Measurements from ENCODE around the gene NAPA. TPM values are rescaled to one million over a fixed set of nuclear protein-coding genes. Genes with fewer than 3 reads are reported as not detected.

Gene NAPA
- total RNA-seq, 1 experiment from 2014 or later: 95.9 TPM

GRCh38 chr19:47510516-47511127 lies 4.2 kb downstream of the NAPA start:
- no peaks in the 10 kb centered on the region for H3F3A ChIP-seq (ENCODE audit: low read length, unreplicated experiment)
- TF ChIP-seq EZH2phosphoT487 (IDR thresholded peaks at IDR 0.05; ENCODE audit: borderline replicate concordance, low read length) (no peak), EZH2 (IDR thresholded peaks at IDR 0.05; ENCODE audit: low read length, unreplicated experiment) (no peak), CTCF (conservative IDR thresholded peaks at IDR 0.05; ENCODE audit: low read depth, low read length) (no peak)
- H3K27me3 ChIP-seq (ENCODE audit: low read length): no peaks in the 10 kb centered on the region
- H3K4me3 ChIP-seq (ENCODE audit: low read length): no peak overlapping the region
- H3K36me3 ChIP-seq (ENCODE audit: low read depth, low read length): no peaks in the 10 kb centered on the region
- H2AFZ ChIP-seq (ENCODE audit: low read length): no peak overlapping the region
- H3K79me2 ChIP-seq (ENCODE audit: low read length): peaks cover 78% of the 10 kb centered on the region
- no peak overlapping the region for H3K9ac ChIP-seq (ENCODE audit: low read length)
- H3K4me2 ChIP-seq (ENCODE audit: low read length): no peak overlapping the region
- ATAC-seq (no peak), DNase-seq (no peak)
- intact Hi-C loops (cut with micrococcal nuclease): loop anchor here (10.0 kb wide), 2 partner anchors 76 to 184 kb away; no protein-coding TSS in a partner anchor
- peaks cover 29% of the 10 kb centered on the region for H3K4me1 ChIP-seq (ENCODE audit: insufficient read depth, low read length)
- no peaks in the 10 kb centered on the region for H3K9me2 ChIP-seq (replicated peaks; ENCODE audit: low read length)
- no peaks in the 10 kb centered on the region for H3K9me3 ChIP-seq (ENCODE audit: low read length)
- CTCF ChIA-PET: interaction anchor here (1.3 kb wide), 1 partner anchor 74 kb away, joined by 4 read pairs; no protein-coding TSS in a partner anchor
- POLR2A ChIA-PET (ENCODE audit: unreplicated experiment): no interaction called here
- peaks cover 19% of the 10 kb centered on the region; the same call in 1 of the 2 replicates for H4K20me1 ChIP-seq (ENCODE audit: low read length)
- no TSS peak for BruUV-seq (replicated peaks)
- H3K27ac ChIP-seq (ENCODE audit: low read length): no peak overlapping the region

GRCh38 chr19:47509973-47510372 lies 4.9 kb downstream of the NAPA start:
- no peaks in the 10 kb centered on the region for H3K9me3 ChIP-seq (ENCODE audit: low read length)
- ATAC-seq (peak; percentile 52), DNase-seq (peak; percentile 2)
- H3K9me2 ChIP-seq (replicated peaks; ENCODE audit: low read length): no peaks in the 10 kb centered on the region
- H3K4me2 ChIP-seq (ENCODE audit: low read length): no peak overlapping the region
- H4K20me1 ChIP-seq (ENCODE audit: low read length): peaks cover 19% of the 10 kb centered on the region; the same call in 1 of the 2 replicates
- no peak overlapping the region for H3K27ac ChIP-seq (ENCODE audit: low read length)
- no peaks in the 10 kb centered on the region for H3K27me3 ChIP-seq (ENCODE audit: low read length)
- H3K4me1 ChIP-seq (ENCODE audit: insufficient read depth, low read length): peaks cover 29% of the 10 kb centered on the region
- no peak for TF ChIP-seq EZH2phosphoT487 (IDR thresholded peaks at IDR 0.05; ENCODE audit: borderline replicate concordance, low read length)
- no peak for TF ChIP-seq CTCF (conservative IDR thresholded peaks at IDR 0.05; ENCODE audit: low read depth, low read length)
- TF ChIP-seq EZH2 (IDR thresholded peaks at IDR 0.05; ENCODE audit: low read length, unreplicated experiment): no peak
- intact Hi-C loops (cut with micrococcal nuclease): loop anchor here (10.0 kb wide), 2 partner anchors 75 to 185 kb away; no protein-coding TSS in a partner anchor
- H2AFZ ChIP-seq (ENCODE audit: low read length): no peak overlapping the region
- no peaks in the 10 kb centered on the region for H3K36me3 ChIP-seq (ENCODE audit: low read depth, low read length)
- BruUV-seq (replicated peaks): no TSS peak
- ChIA-PET POLR2A (ENCODE audit: unreplicated experiment) (no interaction called here), CTCF (interaction anchor here (1.3 kb wide), 1 partner anchor 73 kb away, joined by 4 read pairs; no protein-coding TSS in a partner anchor)
- H3K79me2 ChIP-seq (ENCODE audit: low read length): peaks cover 78% of the 10 kb centered on the region
- H3F3A ChIP-seq (ENCODE audit: low read length, unreplicated experiment): no peaks in the 10 kb centered on the region
- H3K9ac ChIP-seq (ENCODE audit: low read length): no peak overlapping the region
- H3K4me3 ChIP-seq (ENCODE audit: low read length): no peak overlapping the region

All from PC-3 (cell line).